ELR (cell line): ENCODE results near the gene GATB.
A peak's percentile ranks its signal among the peaks of the same experiment; 100 is the strongest.
"Not testable (repeated sequence)": the region's sequence is repeated elsewhere in the genome, so short reads cannot be mapped to it uniquely, and the experiment has no call there.

Experiments
- DNase-seq: peaks from one replicate; pipeline ENCODE4 v3.0.0-alpha.2; 2015; ENCODE audit warnings: low read depth

GATB gene

GRCh38 chr4:151784706-151785105, 23.9 kb upstream of the GATB start:
- DNase-seq = no peak

DNA sequence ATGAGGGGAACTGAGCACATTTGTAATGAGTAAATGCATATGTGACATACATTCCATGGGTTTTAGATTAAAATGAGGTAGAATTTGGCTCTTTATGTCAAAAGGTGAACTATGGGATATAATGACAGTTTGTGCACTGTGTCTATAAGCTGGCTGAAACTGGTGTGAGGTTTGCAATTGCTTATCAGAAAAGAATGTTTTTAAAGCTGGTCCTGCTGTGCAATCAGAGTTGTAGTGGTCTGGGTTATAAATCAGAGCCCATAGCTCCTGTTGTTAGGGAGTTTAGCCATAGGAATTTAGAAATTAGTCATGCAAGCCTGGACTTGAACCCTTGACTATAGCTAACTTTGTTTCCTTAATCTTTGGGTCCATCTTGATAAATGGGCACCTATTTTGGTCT, 23.1 kb upstream of the GATB start:
- no peak for DNase-seq

- no peak for DNase-seq
Measured at GRCh38 chr4:151782296-151782695, 21.5 kb upstream of the GATB start.

DNA sequence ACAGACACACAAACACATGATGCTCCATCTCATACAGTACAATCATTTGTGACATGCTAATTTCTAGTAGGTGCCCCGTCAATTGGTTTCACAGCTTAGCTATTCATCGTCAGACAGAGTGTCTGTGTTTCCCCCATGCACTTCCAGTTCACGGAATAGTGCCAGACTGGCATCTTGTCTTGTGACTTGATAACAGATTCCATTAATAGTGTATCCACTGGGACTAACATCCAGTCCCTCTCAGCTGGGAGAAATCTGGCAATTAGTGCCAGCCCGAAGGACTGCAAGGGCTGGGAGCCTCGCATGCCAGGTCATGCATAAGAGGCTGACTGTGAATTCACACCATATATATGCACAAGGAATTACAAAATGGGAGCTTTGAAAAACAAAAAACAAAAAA, 20.2 kb upstream of the GATB start:
- DNase-seq = no peak

GRCh38 chr4:151777471-151777870, 16.7 kb upstream of the GATB start:
- DNase-seq = no peak

DNA sequence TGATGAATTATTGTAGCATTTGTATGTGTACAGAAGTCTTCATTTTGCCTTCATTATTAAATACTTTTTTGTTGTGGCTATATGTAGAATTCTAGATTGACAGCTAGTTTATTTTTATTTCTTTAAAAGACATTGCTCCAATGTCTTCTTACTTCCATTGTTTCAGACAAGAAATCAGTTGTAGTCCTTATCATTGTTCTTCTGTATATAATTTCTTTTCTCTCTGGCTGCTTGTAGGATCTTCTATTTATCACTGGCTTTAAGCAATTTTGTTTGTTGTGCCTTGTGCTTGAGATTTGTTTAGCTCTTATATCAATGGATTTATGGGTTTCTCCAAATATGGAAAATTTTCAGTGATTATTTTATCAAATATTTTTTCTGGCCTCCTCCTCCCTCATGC, 13.5 kb upstream of the GATB start:
- DNase-seq = no peak

- DNase-seq = no peak
Measured at GRCh38 chr4:151772274-151772673, 11.5 kb upstream of the GATB start.

GRCh38 chr4:151771664-151772063, 10.9 kb upstream of the GATB start:
- DNase-seq = no peak

- no peak for DNase-seq
Measured at GRCh38 chr4:151770154-151770553, 9.3 kb upstream of the GATB start.

- DNase-seq = no peak
Measured at GRCh38 chr4:151768835-151769234, 8.0 kb upstream of the GATB start.

DNA sequence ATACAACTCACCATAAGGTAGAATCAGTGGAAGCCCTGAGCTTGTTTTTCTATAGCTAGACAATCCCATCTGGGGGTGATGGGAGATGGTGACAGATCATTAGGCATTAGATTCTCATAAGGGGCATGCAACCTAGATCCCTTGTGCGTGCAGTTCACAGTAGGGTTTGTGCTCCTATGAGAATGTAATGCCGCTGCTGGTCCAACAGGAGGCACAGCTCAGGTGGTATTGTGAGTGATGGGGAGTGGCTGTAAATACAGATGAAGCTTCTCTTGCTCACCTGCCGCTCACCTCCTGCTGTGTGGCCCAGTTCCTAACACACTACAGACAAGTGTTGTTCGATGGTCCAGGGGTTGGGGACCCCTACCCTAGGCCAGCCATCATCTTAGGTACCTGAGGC, 5.9 kb upstream of the GATB start:
- peak; percentile 15 for DNase-seq

DNA sequence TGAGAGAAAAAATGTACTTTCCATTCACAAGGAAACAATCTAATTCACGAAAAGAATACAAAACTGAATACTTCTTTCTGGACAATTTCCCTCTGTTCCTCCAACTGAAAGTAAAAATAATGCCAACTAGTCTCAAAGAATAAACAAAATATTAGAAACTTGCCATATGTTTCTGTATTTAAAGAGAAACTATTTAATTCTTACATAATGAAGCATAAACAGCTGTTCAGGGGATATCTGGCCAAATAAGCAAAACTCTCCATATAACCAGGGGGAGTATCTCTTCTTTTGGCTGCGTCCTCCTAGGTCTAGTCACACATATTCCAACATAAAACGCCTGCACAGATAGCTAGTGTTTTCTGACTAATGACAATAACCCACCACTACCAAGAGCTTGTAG, 805 bp downstream of the GATB start:
- DNase-seq = no peak

GRCh38 chr4:151753056-151753455, 7.8 kb downstream of the GATB start:
- DNase-seq = peak; percentile 86

DNA sequence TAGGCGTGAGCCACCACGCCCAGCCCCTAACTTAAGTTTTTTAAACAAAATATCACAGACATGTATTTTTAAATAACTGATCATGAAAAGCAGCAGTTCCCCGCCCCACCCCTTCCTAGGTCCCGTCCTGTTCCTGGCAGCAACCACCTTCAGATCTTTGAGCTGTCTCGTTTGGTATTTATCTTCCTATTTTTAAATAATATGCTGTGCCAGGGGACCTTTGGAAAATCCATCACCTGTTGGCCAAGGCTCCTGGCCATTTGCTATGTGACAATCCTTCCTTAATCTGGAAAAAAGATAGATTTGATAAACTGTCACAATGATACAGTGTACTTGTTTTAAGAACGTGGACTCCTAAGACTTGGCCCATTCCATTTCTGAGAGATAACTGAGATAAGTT, 10.7 kb downstream of the GATB start:
- no peak for DNase-seq

DNA sequence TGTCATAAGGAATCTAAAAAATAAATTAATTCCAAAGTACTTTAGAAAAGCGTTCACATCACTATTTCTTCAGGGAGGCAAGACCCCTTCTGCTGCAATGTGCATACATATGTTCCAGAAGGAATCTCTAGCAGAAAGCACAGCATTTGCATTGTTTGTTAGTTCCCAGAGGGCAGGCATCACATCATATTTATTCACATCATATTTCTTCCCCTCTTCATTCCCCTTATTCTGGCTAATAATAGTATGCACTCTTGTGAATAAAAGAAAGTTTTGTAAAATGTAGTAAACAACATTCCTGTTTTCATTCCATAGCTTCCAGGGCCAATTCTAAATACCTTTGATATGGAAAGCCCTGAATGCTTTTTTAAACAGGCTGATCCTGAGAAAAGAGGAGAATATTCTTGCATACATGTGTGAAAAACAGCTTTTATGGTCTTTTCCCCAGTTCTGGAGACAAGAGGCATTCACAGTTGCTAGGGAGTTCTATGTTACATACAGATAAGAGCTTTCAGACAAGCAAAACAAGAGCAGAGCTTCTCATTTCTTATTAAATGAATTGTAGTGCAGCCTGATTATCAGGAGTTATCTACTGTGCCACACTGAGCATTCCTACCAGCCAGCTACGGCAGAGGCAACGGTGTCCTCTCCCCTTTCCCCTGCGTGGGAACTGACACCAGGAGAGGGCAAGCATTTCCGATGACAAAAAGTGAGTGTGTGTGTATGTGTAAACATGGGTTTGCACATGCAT, 15.2 kb downstream of the GATB start:
- peak; percentile 73 for DNase-seq

- DNase-seq = peak; percentile 97
Measured at GRCh38 chr4:151744614-151745013, 16.2 kb downstream of the GATB start.

- DNase-seq = no peak
Measured at GRCh38 chr4:151743894-151744293, 16.9 kb downstream of the GATB start.

GRCh38 chr4:151743128-151743854, 17.5 kb downstream of the GATB start:
- no peak for DNase-seq

GRCh38 chr4:151738720-151739517, 21.9 kb downstream of the GATB start:
- DNase-seq = no peak

DNA sequence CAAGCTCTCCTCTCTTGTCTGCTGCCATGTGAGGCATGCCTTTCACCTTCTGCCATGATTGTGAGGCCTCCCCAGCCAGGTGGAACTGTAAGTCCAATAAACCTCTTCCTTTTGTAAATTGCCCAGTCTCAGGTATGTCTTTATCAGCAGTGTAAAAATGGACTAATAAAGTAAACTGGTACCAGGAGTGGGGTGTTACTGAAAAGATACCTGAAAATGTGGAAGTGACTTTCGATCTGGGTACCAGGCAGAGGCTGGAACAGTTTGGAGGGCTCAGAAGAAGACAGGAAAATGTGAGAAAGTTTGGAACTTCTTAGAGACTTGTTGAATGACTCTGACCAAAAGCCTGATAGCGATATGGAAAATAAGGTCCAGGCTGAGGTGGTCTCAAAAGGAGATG, 24.0 kb downstream of the GATB start:
- not testable (repeated sequence) for DNase-seq

- DNase-seq = no peak
Measured at GRCh38 chr4:151736361-151736760, 24.4 kb downstream of the GATB start.

DNA sequence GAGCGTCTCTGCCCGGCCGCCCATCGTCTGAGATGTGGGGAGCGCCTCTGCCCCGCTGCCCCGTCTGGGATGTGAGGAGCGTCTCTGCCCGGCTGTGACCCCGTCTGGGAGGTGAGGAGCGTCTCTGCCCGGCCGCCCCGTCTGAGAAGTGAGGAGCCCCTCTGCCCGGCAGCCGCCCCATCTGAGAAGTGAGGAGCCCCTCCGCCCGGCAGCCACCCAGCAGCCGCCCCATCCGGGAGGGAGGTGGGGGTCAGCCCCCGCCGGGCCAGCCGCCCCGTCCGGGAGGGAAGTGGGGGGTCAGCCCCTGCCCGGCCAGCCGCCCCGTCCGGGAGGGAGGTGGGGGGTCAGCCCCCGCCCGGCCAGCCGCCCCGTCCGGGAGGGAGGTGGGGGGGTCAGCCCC, 29.1 kb downstream of the GATB start:
- not testable (repeated sequence) for DNase-seq
